Left cardiac atrium (tissue), 4 donors: ENCODE results near the gene SLC5A7. TPM values are rescaled to one million over a fixed set of nuclear protein-coding genes. Genes with fewer than 3 reads are reported as not detected.

ENCODE experiments used
- ATAC-seq, 2 donors: fragments of 200-7000 bp; cut with Tn5 transposase; one replicate each; pipeline ENCODE4 v1.9.1; 2020; ENCODE audit warnings: mild to moderate bottlenecking in 2 of 2, moderate library complexity in 2 of 2
- DNase-seq: peaks from one replicate; pipeline ENCODE4 v3.0.0-alpha.2; 2020
- intact Hi-C, 2 donors: fragments of 100-400 bp; cut with DNase I; formaldehyde crosslinking; loops; one replicate each; pipeline versions ENCODE4 v1.14.1 to v1.15.1; 2022 to 2023
- total RNA-seq, 2 donors: library from RNA; stranded (reverse); fragmentation: NEBNext Ultra II Directional; extraction: Animal tissue kit (Norgen Biotek cat#: 25700); gene quantifications; one replicate each; pipeline ENCODE4 v1.2.1, GENCODE V29; 2021
- donor health status: DM: no; HTN: yes; CAD: no.
- donor health status: DM: no; HTN: yes; CAD: no; lungs with severe emphysema.
- donor health status: DM: yes; HTN: yes; CAD: no.
- donor health status: Dilated cardiomyopathy.

SLC5A7 gene
- total RNA-seq, 2 donors from 2014 or later = 0.08 TPM; not detected in 1

DNA sequence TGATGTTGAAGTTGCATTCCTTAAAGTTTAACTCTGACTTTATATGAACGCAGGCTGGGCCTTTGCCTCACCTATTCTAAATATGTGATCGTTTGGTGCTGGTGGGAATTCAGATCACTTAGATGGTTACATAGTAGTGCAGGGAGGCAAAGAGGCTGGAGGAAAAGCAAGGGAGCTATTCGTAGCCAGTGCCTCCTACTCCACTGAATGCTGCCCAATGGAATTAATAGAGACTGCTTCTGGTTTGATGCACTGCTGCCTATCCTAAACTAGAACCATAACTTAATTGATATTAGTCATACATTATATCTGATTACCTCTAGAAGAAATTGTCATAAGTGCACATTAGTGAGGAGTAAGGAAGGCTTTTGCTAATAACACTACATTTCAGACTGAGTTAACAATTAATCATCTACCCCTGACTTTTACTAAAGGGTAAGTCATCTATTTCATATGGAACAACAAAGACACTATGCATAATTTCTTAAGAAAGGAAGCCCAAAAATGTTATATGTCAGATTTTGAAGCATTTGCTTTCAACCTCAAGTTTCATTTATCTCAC lies 72.3 kb downstream of the SLC5A7 start:
- ATAC-seq (no peak), DNase-seq (no peak)
- intact Hi-C loops = no loop called here

DNA sequence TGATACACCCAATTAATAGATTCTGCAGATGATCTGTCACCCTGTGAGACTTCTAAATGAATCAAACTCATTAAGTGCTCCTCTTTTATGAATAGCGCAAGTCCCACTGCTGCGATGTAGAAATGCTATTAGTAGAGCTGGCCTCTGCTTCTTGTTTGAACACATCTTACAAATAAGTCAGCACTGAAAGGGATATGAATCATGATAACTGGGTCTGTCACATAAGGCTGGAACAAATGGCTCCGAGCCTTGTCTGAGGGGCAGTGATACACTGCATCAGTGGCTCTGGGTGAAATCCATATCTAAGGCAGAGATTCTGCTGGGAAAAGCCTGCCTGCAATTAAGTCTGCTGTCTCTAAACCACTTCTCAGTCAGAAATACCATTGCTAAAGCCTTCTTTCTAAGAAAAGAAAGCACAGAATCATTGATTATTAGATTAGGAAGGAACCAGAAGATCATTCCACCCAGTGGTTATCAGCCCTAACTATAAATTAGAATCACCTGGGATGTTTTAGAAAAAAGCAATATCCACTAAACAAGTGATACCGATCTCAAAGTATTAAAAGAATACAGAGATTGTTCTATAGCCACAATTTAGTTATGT lies 75.2 kb downstream of the SLC5A7 start:
- ATAC-seq (no peak), DNase-seq (no peak)
- intact Hi-C loops = no loop called here

Other genes starting within 250 kb of the SLC5A7 start
- gene RGPD4, start 159.6 kb upstream of the SLC5A7 start, total RNA-seq = under 1 TPM in 1 of 2 donors, not detected in 1; 0.06 TPM